ENCODE data around the gene UBAC1.

GRCh38 chr9:135957431-135957830 lies 3.7 kb downstream of the UBAC1 start:
- TF ChIP-seq ZNF580 (tag by site-specific recombination; IDR thresholded peaks at IDR 0.05), result no peak
- TF ChIP-seq ZBTB26 (tag by site-specific recombination; optimal IDR thresholded peaks at IDR 0.05), result no peak
- no peak for TF ChIP-seq TSHZ1 (tag by site-specific recombination; IDR thresholded peaks at IDR 0.05; ENCODE audit: borderline replicate concordance)
- no peak for TF ChIP-seq HOXA7 (CRISPR knock-in tag; IDR thresholded peaks at IDR 0.05; ENCODE audit: borderline replicate concordance)
- TF ChIP-seq ZNF174 (tag by site-specific recombination; IDR thresholded peaks at IDR 0.05), result no peak
- TF ChIP-seq ZNF362 (tag by site-specific recombination; IDR thresholded peaks at IDR 0.05), result no peak
- no peak for TF ChIP-seq CTCF (tag by site-specific recombination; IDR thresholded peaks at IDR 0.05)
- TF ChIP-seq ZNF560 (tag by site-specific recombination; IDR thresholded peaks at IDR 0.05; ENCODE audit: borderline replicate concordance), result no peak
- TF ChIP-seq ZNF548 (tag by site-specific recombination; IDR thresholded peaks at IDR 0.05), result no peak
